SK-N-SH (cell line): ENCODE data around the gene ZHX3. TPM values are rescaled to one million over a fixed set of nuclear protein-coding genes. Genes with fewer than 3 reads are reported as not detected.

Experiments
- CTCF ChIA-PET: fragments of 300-600, 350-600 bp; formaldehyde crosslinking; extraction: SDS; loops from one replicate; lab custom pipeline; 2021; lab: Yijun Ruan, JAX
- POLR2A ChIA-PET: fragments of 350-600 bp; sonication (Branson Sonifier 250); formaldehyde crosslinking; extraction: SDS; loops from one replicate; lab custom pipeline; 2020; ENCODE audit warnings: antibody characterized with exemption, inconsistent platforms; lab: Yijun Ruan, JAX
- DNase-seq: peaks from one replicate; pipeline ENCODE4 v3.0.0; 2012
- H2AFZ ChIP-seq: fragments of 200-600 bp; sonication (generic); 2 replicates; pipeline ENCODE4 v1.8.1; 2016; ENCODE audit warnings: antibody characterized with exemption, mild to moderate bottlenecking, low read depth
- H3F3A ChIP-seq: fragments of 200-600 bp; sonication (generic); replicated peaks from 2 replicates; pipeline ENCODE3; 2016; ENCODE audit warnings: antibody characterized with exemption, mild to moderate bottlenecking; ENCODE audit not compliant: insufficient read depth
- H3K27ac ChIP-seq, 2 experiments: fragments of 200-500 bp in 1 of 2; fragments of 200-600 bp in 1 of 2; sonication (Bioruptor generic) in 1 of 2; sonication (generic), shearing (Covaris generic) in 1 of 2; 2 replicates each; pipeline versions ENCODE4 v1.5.1 to v1.6.1; 2014 to 2016; ENCODE audit warnings: low read depth in 2 of 2, inconsistent platforms in 1 of 2, low read length in 1 of 2, mild to moderate bottlenecking in 1 of 2, mixed read lengths in 1 of 2
- H3K27me3 ChIP-seq: fragments of 200-600 bp; sonication (generic), shearing (Covaris generic); 2 replicates; pipeline ENCODE4 v1.6.1; 2016; ENCODE audit warnings: mixed run types; ENCODE audit not compliant: insufficient read depth
- H3K36me3 ChIP-seq, 2 experiments: fragments of 200-500 bp in 1 of 2; fragments of 200-600 bp in 1 of 2; sonication (Bioruptor generic) in 1 of 2; sonication (generic) in 1 of 2; replicated peaks in 1 of 2; 2 replicates each; pipeline versions ENCODE3 to v1.5.1; 2014 to 2016; ENCODE audit warnings: low read length in 1 of 2, mild to moderate bottlenecking in 1 of 2; ENCODE audit not compliant: insufficient read depth in 2 of 2, control insufficient read depth in 1 of 2
- H3K4me1 ChIP-seq, 2 experiments: fragments of 200-500 bp in 1 of 2; fragments of 200-600 bp in 1 of 2; sonication (Bioruptor generic) in 1 of 2; sonication (generic), shearing (Covaris generic) in 1 of 2; 2 replicates each; pipeline versions ENCODE4 v1.5.1 to v1.6.1; 2014 to 2016; ENCODE audit warnings: low read depth in 1 of 2, low read length in 1 of 2, mixed run types in 1 of 2; ENCODE audit not compliant: insufficient read depth in 2 of 2, control insufficient read depth in 1 of 2
- H3K4me2 ChIP-seq: fragments of 200-600 bp; sonication (generic), shearing (Covaris generic); 2 replicates; pipeline ENCODE4 v1.6.1; 2017; ENCODE audit warnings: mixed run types
- H3K4me3 ChIP-seq, 2 experiments: fragments of 200-500 bp in 1 of 2; fragments of 200-600 bp in 1 of 2; sonication (Bioruptor generic) in 1 of 2; sonication (generic), shearing (Covaris generic) in 1 of 2; 2 replicates each; pipeline versions ENCODE4 v1.5.1 to v1.8.1; 2014 to 2016; ENCODE audit warnings: low read depth in 2 of 2, inconsistent platforms in 1 of 2, low read length in 1 of 2, mild to moderate bottlenecking in 1 of 2, mixed read lengths in 1 of 2, moderate library complexity in 1 of 2
- H3K79me2 ChIP-seq: fragments of 200-600 bp; sonication (generic); 2 replicates; pipeline ENCODE4 v1.8.1; 2017; ENCODE audit warnings: mild to moderate bottlenecking; ENCODE audit not compliant: insufficient read depth
- H3K9ac ChIP-seq: fragments of 200-600 bp; sonication (generic); 2 replicates; pipeline ENCODE4 v1.6.1; 2017; ENCODE audit warnings: mixed run types
- H3K9me2 ChIP-seq: fragments of 200-600 bp; sonication (generic); 2 replicates; pipeline ENCODE4 v1.6.1; 2017; ENCODE audit warnings: mixed run types
- H3K9me3 ChIP-seq: fragments of 200-600 bp; sonication (generic); 2 replicates; pipeline ENCODE4 v1.6.1; 2017; ENCODE audit warnings: mixed run types, mild to moderate bottlenecking, moderate library complexity
- H4K20me1 ChIP-seq: fragments of 200-600 bp; sonication (generic); 2 replicates; pipeline ENCODE4 v1.6.1; 2017; ENCODE audit warnings: mild to moderate bottlenecking, mixed run types; ENCODE audit not compliant: insufficient read depth
- EP300 ChIP-seq, 2 experiments: IDR thresholded peaks; 2 replicates each; pipeline versions ENCODE4 v1.4.0 to v1.6.1; 2012; ENCODE audit warnings: borderline replicate concordance in 1 of 2, low read depth in 1 of 2, low read length in 1 of 2
- EZH2phosphoT487 ChIP-seq: fragments of 200-600 bp; sonication (generic); IDR thresholded peaks from 2 replicates; pipeline ENCODE4 v1.6.1; 2017; ENCODE audit warnings: low read depth, mixed run types, mild to moderate bottlenecking, antibody characterized with exemption, moderate library complexity, borderline replicate concordance
- FOXJ3 ChIP-seq: sonication (generic); formaldehyde crosslinking; IDR thresholded peaks from 2 replicates; pipeline ENCODE4 v1.5.1; 2020; ENCODE audit warnings: mild to moderate bottlenecking, missing genetic modification reagents
- FOXM1 ChIP-seq: IDR thresholded peaks from 2 replicates; pipeline ENCODE4 v1.4.0; 2012; ENCODE audit warnings: low read depth, mild to moderate bottlenecking
- GABPA ChIP-seq: IDR thresholded peaks from 2 replicates; pipeline ENCODE4 v1.4.0; 2012; ENCODE audit warnings: low read depth, mild to moderate bottlenecking
- GATA2 ChIP-seq: sonication (generic); formaldehyde crosslinking; IDR thresholded peaks from 2 replicates; pipeline ENCODE4 v1.5.0; 2020; ENCODE audit warnings: mild to moderate bottlenecking, missing genetic modification reagents
- JUND ChIP-seq: IDR thresholded peaks from 2 replicates; pipeline ENCODE4 v1.4.0; 2012
- MEF2A ChIP-seq: IDR thresholded peaks from 2 replicates; pipeline ENCODE4 v1.4.0; 2012; ENCODE audit warnings: low read depth, borderline replicate concordance
- MXI1 ChIP-seq: IDR thresholded peaks from 2 replicates; pipeline ENCODE4 v1.6.1; 2012; ENCODE audit warnings: mild to moderate bottlenecking, low read depth, low read length, improper control_type of control experiment
- NFIC ChIP-seq: IDR thresholded peaks from 2 replicates; pipeline ENCODE4 v1.4.0; 2012; ENCODE audit warnings: borderline replicate concordance
- NRF1 ChIP-seq: IDR thresholded peaks from 2 replicates; pipeline ENCODE4 v1.6.1; 2012; ENCODE audit warnings: low read depth, mild to moderate bottlenecking, low read length
- RAD21 ChIP-seq: IDR thresholded peaks from 2 replicates; pipeline ENCODE4 v1.6.1; 2012; ENCODE audit warnings: mild to moderate bottlenecking, low read length
- RFX5 ChIP-seq: IDR thresholded peaks from 2 replicates; pipeline ENCODE4 v1.6.1; 2012; ENCODE audit warnings: mild to moderate bottlenecking, improper control_type of control experiment, low read length
- SIN3A ChIP-seq: IDR thresholded peaks from 2 replicates; pipeline ENCODE4 v1.6.1; 2012; ENCODE audit warnings: low read depth, mild to moderate bottlenecking, low read length, moderate library complexity, borderline replicate concordance
- SMC3 ChIP-seq: IDR thresholded peaks from 2 replicates; pipeline ENCODE4 v1.6.1; 2012; ENCODE audit warnings: low read depth, low read length, improper control_type of control experiment
- TCF12 ChIP-seq: IDR thresholded peaks from 2 replicates; pipeline ENCODE4 v1.4.0; 2012
- USF1 ChIP-seq: IDR thresholded peaks from 2 replicates; pipeline ENCODE4 v1.4.0; 2012; ENCODE audit warnings: low read depth, borderline replicate concordance
- WGBS: methylation state at CpG from one replicate; pipeline ENCODE4 v1.1.6; 2017; ENCODE audit warnings: low lambda C conversion rate; 5-methylcytosine and 5-hydroxymethylcytosine counted together
- polyA plus RNA-seq, 3 experiments: library from polyadenylated mRNA; depleted of rRNA; stranded (reverse); fragments of >200 nt; gene quantifications; 2 replicates each; pipeline ENCODE4 v1.2.3, GENCODE V29; 2012

The ZHX3 gene
- polyA plus RNA-seq, 1 of the 3 experiments (the other 2 are of a cell fraction), result 6.0 TPM

GRCh38 chr20:41362748-41363140 lies 45.2 kb upstream of the ZHX3 start:
- H2AFZ ChIP-seq, result no peak overlapping the region
- no peaks in the 10 kb centered on the region for H3K9me2 ChIP-seq
- no peak overlapping the region for H3K4me3 ChIP-seq
- no peak for DNase-seq
- no peak for TF ChIP-seq GABPA
- no peak for TF ChIP-seq MXI1
- TF ChIP-seq SMC3, result no peak
- no peak for TF ChIP-seq RAD21
- no peak for TF ChIP-seq SIN3A
- no peak for TF ChIP-seq NFIC
- TF ChIP-seq MEF2A, result no peak
- no peak for TF ChIP-seq GATA2 (CRISPR knock-in tag)
- TF ChIP-seq EZH2phosphoT487, result no peak
- TF ChIP-seq JUND, result no peak
- TF ChIP-seq FOXM1, result no peak
- no peak for TF ChIP-seq TCF12
- no peak for TF ChIP-seq EP300 (IDR thresholded peaks at IDR 0.05; ENCODE audit: borderline replicate concordance in 1 of 2, low read depth in 1 of 2, low read length in 1 of 2)
- TF ChIP-seq NRF1, result no peak
- TF ChIP-seq USF1, result no peak
- no peaks in the 10 kb centered on the region for H3K79me2 ChIP-seq
- no peak overlapping the region for H3K27ac ChIP-seq
- H3K27me3 ChIP-seq, result peaks cover 27% of the 10 kb centered on the region
- no peak overlapping the region for H3K9ac ChIP-seq
- no peaks in the 10 kb centered on the region for H3F3A ChIP-seq
- no peaks in the 10 kb centered on the region for H3K36me3 ChIP-seq
- CTCF ChIA-PET, result interaction anchor here (8.1 kb wide), 1 partner anchor 23 kb away, joined by 55 read pairs; the partner anchor contains the start of gene LPIN3
- H3K4me2 ChIP-seq, result no peak overlapping the region
- H4K20me1 ChIP-seq, result no peaks in the 10 kb centered on the region
- peaks cover 0 to 13% of the 10 kb centered on the region in 2 experiments; a peak in 1 of 4 replicates for H3K4me1 ChIP-seq
- no peaks in the 10 kb centered on the region for H3K9me3 ChIP-seq
- WGBS, result 63% methylated on average over 4 of the region's 5 CpGs
- POLR2A ChIA-PET, result no interaction called here

GRCh38 chr20:41361757-41362747 lies 44.5 kb upstream of the ZHX3 start:
- Histone ChIP-seq H3K4me2 (no peak overlapping the region), H3K9me3 (no peaks in the 10 kb centered on the region), H4K20me1 (no peaks in the 10 kb centered on the region), H3K27me3 (peaks cover 20% of the 10 kb centered on the region), H3K79me2 (no peaks in the 10 kb centered on the region), H3K9ac (no peak overlapping the region), H2AFZ (no peak overlapping the region), H3K36me3 (no peaks in the 10 kb centered on the region), H3F3A (no peaks in the 10 kb centered on the region), H3K27ac (no peak overlapping the region), H3K4me1 (peaks cover 0 to 13% of the 10 kb centered on the region in 2 experiments; a peak in 1 of 4 replicates), H3K4me3 (no peak overlapping the region), H3K9me2 (no peaks in the 10 kb centered on the region)
- ChIA-PET CTCF (interaction anchor here (1.2 to 8.1 kb wide), 2 partner anchors 22 to 49 kb away, joined by 5 to 55 read pairs; partner anchors contain the start of gene LPIN3), POLR2A (no interaction called here)
- peak; percentile 85 for DNase-seq
- TF ChIP-seq MXI1 (peak; percentile 19; the same call in 1 of the 2 replicates), EP300 (IDR thresholded peaks at IDR 0.05; ENCODE audit: borderline replicate concordance in 1 of 2, low read depth in 1 of 2, low read length in 1 of 2) (peak in 1 of 2 experiments; percentile 8; a peak in 1 of 4 replicates), RFX5 (no peak), FOXJ3 (CRISPR knock-in tag) (no peak)
- 77% methylated on average over 26 of the region's 45 CpGs for WGBS
